Activated naive CD8-positive, alpha-beta T cell (primary cell): ENCODE measurements around the gene GLIS1.

Source experiments
- H3K27ac Mint-ChIP-seq: one replicate; pipeline ENCODE4 v1.8.0; 2021; ENCODE audit warnings: mixed read lengths
- H3K27me3 Mint-ChIP-seq: one replicate; pipeline ENCODE4 v1.8.0; 2021; ENCODE audit warnings: mixed read lengths
- H3K36me3 Mint-ChIP-seq: one replicate; pipeline ENCODE4 v1.8.0; 2021; ENCODE audit warnings: mixed read lengths
- H3K4me1 Mint-ChIP-seq: one replicate; pipeline ENCODE4 v1.8.0; 2021; ENCODE audit warnings: low read depth, mixed read lengths
- H3K4me3 Mint-ChIP-seq: one replicate; pipeline ENCODE4 v1.8.0; 2021; ENCODE audit warnings: mild to moderate bottlenecking, mixed read lengths
- H3K9me3 Mint-ChIP-seq: one replicate; pipeline ENCODE4 v1.8.0; 2021; ENCODE audit warnings: low read depth, mixed read lengths

Gene GLIS1

GRCh38 chr1:53483656-53484055 lies 255.3 kb downstream of the GLIS1 start:
- peaks cover 11% of the 10 kb centered on the region for H3K27me3 Mint-ChIP-seq
- no peak overlapping the region for H3K4me3 Mint-ChIP-seq
- no peaks in the 10 kb centered on the region for H3K36me3 Mint-ChIP-seq
- no peak overlapping the region for H3K27ac Mint-ChIP-seq
- H3K4me1 Mint-ChIP-seq = no peaks in the 10 kb centered on the region
- H3K9me3 Mint-ChIP-seq = no peaks in the 10 kb centered on the region

- Mint-ChIP-seq H3K27ac (no peak overlapping the region), H3K9me3 (no peaks in the 10 kb centered on the region), H3K4me3 (no peak overlapping the region), H3K27me3 (peaks cover 9% of the 10 kb centered on the region), H3K4me1 (no peaks in the 10 kb centered on the region), H3K36me3 (no peaks in the 10 kb centered on the region)
Observed at GRCh38 chr1:53483170-53483569, 255.8 kb downstream of the GLIS1 start.

GRCh38 chr1:53482441-53483153 lies 256.4 kb downstream of the GLIS1 start:
- Mint-ChIP-seq H3K36me3 (no peaks in the 10 kb centered on the region), H3K4me3 (no peak overlapping the region), H3K9me3 (no peaks in the 10 kb centered on the region), H3K4me1 (no peaks in the 10 kb centered on the region), H3K27me3 (peaks cover 8% of the 10 kb centered on the region), H3K27ac (no peak overlapping the region)

- no peaks in the 10 kb centered on the region for H3K4me1 Mint-ChIP-seq
Observed at GRCh38 chr1:53481456-53481855, 257.5 kb downstream of the GLIS1 start.

GRCh38 chr1:53480678-53481077 lies 258.3 kb downstream of the GLIS1 start:
- H3K27ac Mint-ChIP-seq = no peak overlapping the region
- H3K4me3 Mint-ChIP-seq = no peak overlapping the region
- peaks cover 6% of the 10 kb centered on the region for H3K27me3 Mint-ChIP-seq
- H3K36me3 Mint-ChIP-seq = no peaks in the 10 kb centered on the region
- H3K4me1 Mint-ChIP-seq = no peaks in the 10 kb centered on the region
- H3K9me3 Mint-ChIP-seq = no peaks in the 10 kb centered on the region

More at GRCh38 chr1:53481456-53481855, 257.5 kb downstream of the GLIS1 start:
- H3K27ac Mint-ChIP-seq = no peak overlapping the region
- H3K9me3 Mint-ChIP-seq = no peaks in the 10 kb centered on the region
- peaks cover 8% of the 10 kb centered on the region for H3K27me3 Mint-ChIP-seq
- no peaks in the 10 kb centered on the region for H3K36me3 Mint-ChIP-seq
- no peak overlapping the region for H3K4me3 Mint-ChIP-seq

- H3K9me3 Mint-ChIP-seq = no peaks in the 10 kb centered on the region
- H3K27ac Mint-ChIP-seq = no peak overlapping the region
- no peaks in the 10 kb centered on the region for H3K4me1 Mint-ChIP-seq
- no peaks in the 10 kb centered on the region for H3K36me3 Mint-ChIP-seq
- H3K4me3 Mint-ChIP-seq = no peak overlapping the region
- no peaks in the 10 kb centered on the region for H3K27me3 Mint-ChIP-seq
Observed at GRCh38 chr1:53478502-53478818, 260.5 kb downstream of the GLIS1 start.

- Mint-ChIP-seq H3K4me3 (no peak overlapping the region), H3K36me3 (no peaks in the 10 kb centered on the region), H3K4me1 (no peaks in the 10 kb centered on the region), H3K27ac (no peak overlapping the region), H3K9me3 (no peaks in the 10 kb centered on the region), H3K27me3 (no peaks in the 10 kb centered on the region)
Observed at GRCh38 chr1:53477651-53478501, 261.1 kb downstream of the GLIS1 start.

- no peaks in the 10 kb centered on the region for H3K27me3 Mint-ChIP-seq
- H3K4me1 Mint-ChIP-seq = no peaks in the 10 kb centered on the region
- no peak overlapping the region for H3K4me3 Mint-ChIP-seq
- H3K27ac Mint-ChIP-seq = no peak overlapping the region
- H3K9me3 Mint-ChIP-seq = no peaks in the 10 kb centered on the region
- no peaks in the 10 kb centered on the region for H3K36me3 Mint-ChIP-seq
Observed at GRCh38 chr1:53476579-53476978, 262.4 kb downstream of the GLIS1 start.

- H3K27me3 Mint-ChIP-seq = no peaks in the 10 kb centered on the region
- H3K9me3 Mint-ChIP-seq = no peaks in the 10 kb centered on the region
- H3K4me3 Mint-ChIP-seq = no peak overlapping the region
- H3K36me3 Mint-ChIP-seq = no peaks in the 10 kb centered on the region
- no peaks in the 10 kb centered on the region for H3K4me1 Mint-ChIP-seq
- H3K27ac Mint-ChIP-seq = no peak overlapping the region
Observed at GRCh38 chr1:53475664-53476063, 263.3 kb downstream of the GLIS1 start.

GRCh38 chr1:53473463-53473862 lies 265.5 kb downstream of the GLIS1 start:
- H3K4me1 Mint-ChIP-seq = no peaks in the 10 kb centered on the region
- no peaks in the 10 kb centered on the region for H3K36me3 Mint-ChIP-seq
- no peaks in the 10 kb centered on the region for H3K9me3 Mint-ChIP-seq
- no peak overlapping the region for H3K4me3 Mint-ChIP-seq
- H3K27me3 Mint-ChIP-seq = no peaks in the 10 kb centered on the region
- no peak overlapping the region for H3K27ac Mint-ChIP-seq

- Mint-ChIP-seq H3K9me3 (no peaks in the 10 kb centered on the region), H3K27me3 (no peaks in the 10 kb centered on the region), H3K4me1 (no peaks in the 10 kb centered on the region), H3K4me3 (no peak overlapping the region), H3K27ac (no peak overlapping the region), H3K36me3 (no peaks in the 10 kb centered on the region)
Observed at GRCh38 chr1:53471000-53471399, 268.0 kb downstream of the GLIS1 start.

- Mint-ChIP-seq H3K36me3 (no peaks in the 10 kb centered on the region), H3K9me3 (no peaks in the 10 kb centered on the region), H3K27ac (no peak overlapping the region), H3K4me1 (no peaks in the 10 kb centered on the region), H3K4me3 (no peak overlapping the region), H3K27me3 (no peaks in the 10 kb centered on the region)
Observed at GRCh38 chr1:53470584-53470983, 268.4 kb downstream of the GLIS1 start.

GRCh38 chr1:53470155-53470554 lies 268.8 kb downstream of the GLIS1 start:
- Mint-ChIP-seq H3K4me3 (no peak overlapping the region), H3K9me3 (no peaks in the 10 kb centered on the region), H3K27ac (no peak overlapping the region), H3K27me3 (no peaks in the 10 kb centered on the region), H3K4me1 (no peaks in the 10 kb centered on the region), H3K36me3 (no peaks in the 10 kb centered on the region)

- Mint-ChIP-seq H3K4me3 (no peak overlapping the region), H3K27me3 (no peaks in the 10 kb centered on the region), H3K36me3 (no peaks in the 10 kb centered on the region), H3K9me3 (no peaks in the 10 kb centered on the region), H3K27ac (no peak overlapping the region), H3K4me1 (no peaks in the 10 kb centered on the region)
Observed at GRCh38 chr1:53469373-53469772, 269.6 kb downstream of the GLIS1 start.

- Mint-ChIP-seq H3K27ac (no peak overlapping the region), H3K27me3 (no peaks in the 10 kb centered on the region), H3K4me1 (no peaks in the 10 kb centered on the region), H3K36me3 (no peaks in the 10 kb centered on the region), H3K9me3 (no peaks in the 10 kb centered on the region), H3K4me3 (no peak overlapping the region)
Observed at GRCh38 chr1:53468374-53468773, 270.6 kb downstream of the GLIS1 start.

GRCh38 chr1:53467391-53467790 lies 271.6 kb downstream of the GLIS1 start:
- Mint-ChIP-seq H3K9me3 (no peaks in the 10 kb centered on the region), H3K4me1 (no peaks in the 10 kb centered on the region), H3K4me3 (no peak overlapping the region), H3K27ac (no peak overlapping the region), H3K36me3 (no peaks in the 10 kb centered on the region), H3K27me3 (no peaks in the 10 kb centered on the region)
